HG03045 (cell line): ENCODE data around the gene KLRF2.

ENCODE experiments used
- ATAC-seq: cut with Tn5 transposase; IDR thresholded peaks from one replicate; pipeline ENCODE4 v1.9.1; 2021; ENCODE audit warnings: mild to moderate bottlenecking, moderate library complexity; ENCODE audit not compliant: unreplicated experiment

KLRF2 gene

DNA sequence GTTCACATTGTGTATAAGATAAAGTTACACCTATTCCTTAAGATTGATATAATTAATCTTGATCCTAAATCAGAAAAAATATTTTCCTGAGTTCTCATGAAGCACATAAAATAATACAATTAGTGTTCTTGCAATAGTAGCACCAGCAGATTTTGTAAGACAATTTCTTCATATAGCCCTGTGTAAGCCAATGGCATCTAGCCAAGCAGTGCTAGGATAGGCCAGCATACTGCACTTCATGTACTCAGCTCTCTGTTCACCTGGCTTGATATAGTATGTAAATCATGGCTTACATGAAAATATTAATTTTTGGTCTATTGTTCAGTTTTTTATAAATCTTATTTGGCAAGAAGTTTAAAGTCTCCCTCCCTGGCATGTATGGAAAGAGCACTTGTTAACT is 1.9 kb downstream of the KLRF2 start:
- ATAC-seq, result no peak

DNA sequence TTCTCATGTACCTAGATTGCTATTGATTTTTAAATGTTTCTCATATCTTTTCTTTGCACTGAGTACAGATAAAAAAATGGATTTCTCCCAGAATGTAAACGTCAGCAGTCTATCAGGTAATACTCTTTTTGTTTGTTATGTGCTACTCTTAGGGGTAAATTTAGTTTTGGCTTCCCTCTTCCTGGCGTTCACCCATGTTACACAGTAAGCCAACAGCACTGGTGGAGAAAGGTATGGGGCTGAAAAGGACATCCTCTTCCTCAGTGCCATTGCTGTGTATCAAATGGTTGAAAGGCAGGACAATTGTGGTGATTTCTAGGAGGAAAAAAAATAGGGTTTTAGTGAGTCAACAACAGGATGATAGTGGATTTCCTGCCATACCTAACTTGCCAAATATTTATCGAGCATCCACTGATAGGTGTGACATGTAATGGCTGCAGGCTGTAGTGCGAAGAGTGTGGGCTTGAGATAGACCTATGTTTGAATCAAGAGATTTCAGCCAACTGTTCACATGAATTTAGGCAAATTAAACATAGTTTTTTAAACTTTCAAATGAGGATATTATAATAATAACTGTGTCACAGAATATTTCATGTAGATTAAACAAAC is 7.5 kb downstream of the KLRF2 start:
- no peak for ATAC-seq

DNA sequence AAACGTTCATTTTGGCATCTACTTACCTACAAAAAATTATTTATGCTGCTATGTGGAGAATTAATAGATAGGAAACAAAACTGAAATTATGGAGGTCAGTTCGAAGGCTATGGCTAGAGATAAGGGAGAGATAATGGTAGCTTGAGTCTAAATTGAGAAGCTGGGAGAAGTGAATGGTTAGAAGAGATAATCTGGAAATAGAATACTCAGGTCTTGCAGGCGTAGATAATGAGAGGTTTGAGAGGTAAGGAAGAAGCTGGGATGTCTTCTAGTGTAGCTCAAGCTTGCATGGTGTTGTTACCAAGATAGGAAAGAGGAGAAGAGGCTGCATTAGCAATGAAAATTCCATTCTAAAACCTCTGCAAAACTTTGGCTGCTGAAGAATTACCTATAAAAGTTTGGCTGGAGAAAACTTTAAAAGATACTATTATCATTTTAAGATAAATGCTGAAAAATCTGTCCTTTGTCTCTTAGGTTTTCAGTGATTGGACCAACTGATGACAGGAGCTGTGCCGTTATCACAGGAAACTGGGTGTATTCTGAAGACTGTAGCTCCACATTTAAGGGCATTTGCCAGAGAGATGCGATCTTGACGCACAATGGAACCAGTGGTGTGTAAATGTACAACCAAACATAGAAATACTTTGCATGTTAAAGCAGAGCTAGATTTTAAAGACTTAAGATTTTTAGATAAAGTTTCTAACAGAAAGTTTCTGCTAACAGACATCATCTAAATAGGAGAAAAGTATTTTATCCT is 14.1 kb downstream of the KLRF2 start:
- no peak for ATAC-seq

GRCh38 chr12:9897535-9897934 is 16.2 kb downstream of the KLRF2 start:
- ATAC-seq, result no peak

GRCh38 chr12:9899209-9899608 is 17.9 kb downstream of the KLRF2 start:
- ATAC-seq, result no peak

DNA sequence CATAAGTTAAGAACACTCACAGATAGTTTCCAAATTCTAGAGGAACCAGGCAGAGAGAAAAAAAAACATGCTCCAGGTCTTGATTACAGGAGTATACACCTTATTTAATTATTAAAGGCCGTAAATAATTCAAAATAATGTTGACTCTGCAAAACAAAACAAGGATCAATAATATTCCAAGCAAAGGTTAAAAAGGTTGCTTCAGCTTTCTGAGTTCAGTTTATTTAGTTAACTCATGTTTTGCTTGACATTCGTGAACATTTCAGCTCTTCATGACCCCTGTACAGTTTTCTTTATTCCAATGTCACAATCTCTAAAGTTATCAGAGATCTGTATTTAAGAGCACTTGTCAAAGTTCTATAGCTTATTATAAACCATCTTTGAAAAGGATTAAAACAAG is 19.6 kb downstream of the KLRF2 start:
- no peak for ATAC-seq

- no peak for ATAC-seq
Observed at GRCh38 chr12:9902539-9903228, 21.4 kb downstream of the KLRF2 start.

GRCh38 chr12:9906873-9907272 is 25.6 kb downstream of the KLRF2 start:
- no peak for ATAC-seq

DNA sequence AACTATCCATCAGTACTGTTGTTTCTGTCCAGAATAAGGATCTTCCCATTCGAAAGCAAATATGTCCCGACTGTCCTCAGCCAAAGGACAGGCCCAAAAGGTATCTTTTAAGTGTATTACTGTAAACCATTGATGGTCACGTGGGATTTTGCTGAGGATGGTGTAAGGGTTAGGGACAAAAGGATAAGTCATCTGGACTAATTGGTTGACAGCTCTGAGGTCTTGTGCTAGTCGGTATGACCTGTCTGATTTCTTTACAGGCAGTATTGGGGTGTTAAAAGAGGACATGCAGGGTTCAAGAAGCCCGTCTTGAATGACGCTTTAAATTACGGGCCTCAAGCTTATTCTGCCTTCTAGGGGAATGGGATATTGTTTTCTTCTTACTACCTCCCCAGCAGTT is 26.5 kb downstream of the KLRF2 start:
- ATAC-seq, result no peak

DNA sequence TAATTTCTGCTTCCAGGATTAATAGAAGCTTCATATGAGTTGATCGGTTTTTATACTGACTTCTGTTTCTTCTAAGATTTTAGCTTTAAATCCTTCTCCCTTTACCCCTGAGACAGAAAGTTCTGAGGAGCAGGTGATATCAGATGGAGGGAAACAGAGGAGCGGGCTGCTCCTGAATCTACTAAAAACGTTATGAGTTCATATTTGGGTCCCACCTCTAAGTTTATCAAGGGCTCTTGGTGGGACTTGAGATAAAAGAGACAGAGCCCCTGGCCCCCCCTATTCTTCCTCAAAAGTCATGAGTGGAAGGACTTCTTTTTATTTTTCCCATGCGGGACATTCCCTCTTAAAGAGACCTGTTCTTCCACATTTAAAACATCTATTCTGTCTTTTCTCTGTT is 27.1 kb downstream of the KLRF2 start:
- ATAC-seq, result no peak

GRCh38 chr12:9909724-9910123 is 28.4 kb downstream of the KLRF2 start:
- no peak for ATAC-seq

GRCh38 chr12:9910716-9911421 is 29.6 kb downstream of the KLRF2 start:
- no peak for ATAC-seq

DNA sequence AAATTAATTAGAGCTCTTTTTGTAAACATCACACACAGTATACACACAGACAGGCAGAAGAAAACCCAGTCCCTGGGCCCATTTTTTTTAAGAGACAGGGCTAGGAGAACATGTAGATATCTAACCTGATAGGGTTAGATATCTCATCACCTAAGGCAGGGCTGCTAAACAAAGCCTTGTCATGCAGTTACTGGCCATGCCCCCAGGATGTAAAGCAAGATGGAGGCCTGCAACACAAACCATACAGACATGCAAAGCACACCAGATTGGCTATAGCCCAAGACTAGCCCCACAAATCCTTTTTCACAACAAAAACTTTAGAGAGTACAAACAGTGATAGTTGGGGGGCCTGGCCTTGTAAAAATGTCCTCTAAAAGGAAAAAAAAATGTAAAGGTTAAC is 30.4 kb downstream of the KLRF2 start:
- no peak for ATAC-seq

DNA sequence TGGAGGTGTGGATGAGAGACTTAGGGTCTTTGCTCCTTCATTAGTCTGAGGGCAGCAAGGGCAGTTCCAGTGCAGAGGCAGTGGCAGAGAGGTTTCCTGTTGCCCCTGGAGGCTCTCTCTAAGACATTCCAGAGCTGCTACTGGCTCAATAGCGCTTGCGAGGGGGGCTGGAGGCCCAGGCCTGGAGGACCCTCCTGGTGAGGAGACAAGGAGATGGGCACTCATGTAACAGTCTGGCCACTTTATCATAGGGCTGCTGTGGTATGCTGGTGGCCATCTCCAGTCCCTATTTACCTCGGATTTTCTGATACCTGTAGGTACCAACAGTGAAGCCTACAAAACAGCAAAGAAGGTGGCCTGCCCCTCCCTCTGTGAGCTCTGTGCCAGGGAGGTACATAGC is 38.2 kb downstream of the KLRF2 start:
- ATAC-seq, result no peak

DNA sequence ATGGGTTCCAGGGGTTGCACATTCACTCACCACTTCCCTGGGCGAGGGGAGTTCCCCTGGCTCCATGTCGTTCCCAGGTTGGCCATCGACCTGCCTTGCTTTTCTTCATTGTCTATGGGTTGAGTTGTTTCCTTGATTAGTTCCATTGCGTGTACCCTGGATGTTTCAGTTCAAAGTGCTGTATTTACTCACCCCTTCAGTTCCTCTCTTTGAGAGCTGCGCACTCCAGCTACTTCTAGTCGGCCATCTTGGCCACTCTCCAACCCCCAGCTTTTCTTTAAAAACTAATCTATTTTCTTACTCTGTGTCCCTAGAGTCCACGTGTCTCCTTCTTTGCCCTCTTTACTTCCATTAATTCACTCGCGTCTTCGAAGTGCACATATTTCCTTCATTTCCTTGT is 39.2 kb downstream of the KLRF2 start:
- no peak for ATAC-seq

- ATAC-seq, result no peak
Observed at GRCh38 chr12:9922429-9922828, 41.1 kb downstream of the KLRF2 start.

DNA sequence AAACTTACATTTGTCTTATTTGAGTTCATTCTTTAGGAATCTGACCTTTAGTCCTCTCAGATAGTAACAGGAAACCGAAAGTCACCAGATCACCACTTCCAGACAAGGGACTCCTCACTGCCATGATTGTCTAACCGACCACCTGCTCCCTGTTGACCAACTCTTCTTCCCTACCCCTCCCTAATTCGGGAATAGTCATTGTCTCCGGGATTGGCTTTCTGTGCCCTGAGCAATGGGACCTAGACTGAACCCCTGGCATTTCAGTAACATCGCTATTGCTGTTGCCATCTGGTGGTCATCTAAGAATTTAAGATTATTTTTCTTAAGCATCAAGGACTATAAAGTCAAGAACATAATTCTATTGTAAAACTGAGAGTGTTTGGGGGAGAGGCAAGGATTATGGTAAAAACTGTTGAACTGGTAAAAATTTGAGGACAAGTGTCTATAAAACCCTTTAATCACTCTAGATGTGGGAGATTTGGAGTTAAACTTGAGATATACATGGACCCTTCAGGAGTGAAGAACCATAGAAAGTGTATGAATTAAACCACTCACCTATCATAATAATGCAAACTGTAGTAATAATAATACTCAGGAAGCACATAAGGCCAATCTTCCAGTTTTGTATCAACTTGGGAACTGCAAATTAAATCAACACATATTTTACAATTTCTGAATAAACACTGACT is 44.6 kb downstream of the KLRF2 start:
- no peak for ATAC-seq

- no peak for ATAC-seq
Observed at GRCh38 chr12:9926876-9927275, 45.6 kb downstream of the KLRF2 start.

DNA sequence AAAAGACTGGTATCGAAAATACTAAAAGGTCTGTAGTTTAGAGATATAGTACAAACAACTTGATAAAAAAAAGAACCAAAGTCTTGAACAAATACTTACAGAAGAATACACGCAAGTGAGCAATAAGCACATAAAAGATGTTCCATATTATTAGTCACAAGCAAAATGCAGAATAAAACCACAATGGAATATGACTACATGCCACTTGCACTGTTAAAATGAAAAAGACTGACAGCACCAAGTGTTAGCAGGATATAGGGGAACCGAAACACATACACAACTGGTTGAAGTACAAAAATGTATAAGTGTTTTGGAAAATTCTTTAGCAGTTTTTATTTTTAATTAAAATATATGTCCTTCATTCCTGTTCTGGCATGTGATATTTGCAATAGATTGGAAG is 47.3 kb downstream of the KLRF2 start:
- ATAC-seq, result no peak

DNA sequence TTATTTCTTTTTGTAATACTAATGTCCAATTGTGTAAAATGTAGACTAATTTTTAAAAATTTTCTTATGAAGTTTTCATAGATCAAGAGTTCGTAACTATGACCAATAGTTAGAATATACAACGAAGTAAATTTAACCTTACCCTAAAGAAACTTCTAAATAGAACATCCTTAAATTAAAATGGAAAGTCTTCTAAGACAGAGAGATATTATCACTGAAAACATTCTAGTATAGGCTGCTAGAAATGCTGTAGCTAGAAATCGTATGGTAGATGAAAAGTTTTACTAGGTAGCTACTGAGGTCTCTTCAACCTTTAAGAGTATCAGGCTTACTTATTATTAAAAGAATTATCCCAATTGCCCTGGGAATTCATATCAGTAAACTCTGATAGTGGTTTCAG is 50.0 kb downstream of the KLRF2 start:
- no peak for ATAC-seq

DNA sequence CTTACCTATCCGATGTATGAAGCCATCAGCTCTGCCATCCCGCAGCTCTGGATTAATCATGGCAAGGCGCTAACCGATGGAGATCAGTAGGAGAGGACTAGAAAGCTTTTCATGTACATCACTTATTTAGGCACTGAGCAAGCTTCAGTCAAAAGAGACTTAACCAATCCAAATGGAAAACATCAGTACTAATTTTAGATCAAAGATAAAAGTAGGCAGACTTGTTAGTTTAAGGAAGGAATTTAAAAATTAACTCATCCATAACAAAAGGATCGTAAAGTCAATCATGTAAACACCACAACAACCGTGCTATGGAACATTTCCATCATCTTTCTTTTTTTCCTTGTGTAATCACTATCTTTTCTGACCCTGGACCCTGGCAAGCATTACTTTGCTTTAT is 51.0 kb downstream of the KLRF2 start, which contains the start of gene CLEC2A:
Gene CLEC2A (minus strand): TSS at position 101 of the 400 bp plus-strand sequence. CDS start 41 bp downstream, at position 60.
- no peak for ATAC-seq
